GM10248 (cell line): Measurements from ENCODE around the gene UNC13C.

ENCODE experiments used
- CTCF ChIA-PET: fragments of 300-600 bp; sonication (Branson Sonifier 250); formaldehyde crosslinking; extraction: SDS; loops from one replicate; lab custom pipeline; 2021; ENCODE audit warnings: antibody characterized with exemption; lab: Yijun Ruan, JAX
- POLR2A ChIA-PET: fragments of 350-650 bp; sonication (Branson Sonifier 250); formaldehyde crosslinking; extraction: SDS; loops from one replicate; lab custom pipeline; 2020; ENCODE audit warnings: antibody characterized with exemption; lab: Yijun Ruan, JAX
- DNase-seq: peaks from one replicate; pipeline ENCODE4 v3.0.0; 2012; ENCODE audit errors: extremely low spot score
- CTCF ChIP-seq: IDR thresholded peaks from 2 replicates; pipeline ENCODE4 v1.5.1; 2012; ENCODE audit warnings: mild to moderate bottlenecking, low read depth; ENCODE audit errors: extremely low read depth, missing control alignments, control extremely low read depth

UNC13C gene

GRCh38 chr15:54518156-54518882 is 540.1 kb downstream of the UNC13C start:
- CTCF ChIA-PET: no interaction called here
- POLR2A ChIA-PET: no interaction called here
- DNase-seq: no peak
- TF ChIP-seq CTCF: no peak

GRCh38 chr15:54519577-54519976 is 541.3 kb downstream of the UNC13C start:
- ChIA-PET CTCF (no interaction called here), POLR2A (no interaction called here)
- no peak for DNase-seq
- no peak for TF ChIP-seq CTCF

GRCh38 chr15:54520616-54521015 is 542.4 kb downstream of the UNC13C start:
- no peak for DNase-seq
- TF ChIP-seq CTCF: no peak
- CTCF ChIA-PET: no interaction called here
- POLR2A ChIA-PET: no interaction called here

GRCh38 chr15:54521206-54521605 is 543.0 kb downstream of the UNC13C start:
- no peak for DNase-seq
- POLR2A ChIA-PET: no interaction called here
- CTCF ChIA-PET: no interaction called here
- TF ChIP-seq CTCF: no peak

GRCh38 chr15:54528021-54528420 is 549.8 kb downstream of the UNC13C start:
- TF ChIP-seq CTCF: no peak
- DNase-seq: no peak
- CTCF ChIA-PET: no interaction called here
- POLR2A ChIA-PET: no interaction called here

GRCh38 chr15:54540721-54541120 is 562.5 kb downstream of the UNC13C start:
- ChIA-PET CTCF (no interaction called here), POLR2A (no interaction called here)

More at GRCh38 chr15:54540721-54541120, 562.5 kb downstream of the UNC13C start:
- no peak for DNase-seq
- TF ChIP-seq CTCF: no peak
